ENCODE results near the gene ATP2B1.
A peak's percentile ranks its signal among the peaks of the same experiment; 100 is the strongest.

ATP2B1 gene

GRCh38 chr12:89603678-89604077, 105.0 kb downstream of the ATP2B1 start:
- H3K4me3 ChIP-seq (ENCODE audit: low read length): no peak overlapping the region
- DNase-seq (ENCODE audit: low read depth): no peak
- no peak for TF ChIP-seq CTCF (conservative IDR thresholded peaks at IDR 0.05; ENCODE audit: low read depth, low read length)

GRCh38 chr12:89597770-89598169, 110.9 kb downstream of the ATP2B1 start:
- H3K4me3 ChIP-seq (ENCODE audit: low read length): no peak overlapping the region
- no peak for DNase-seq (ENCODE audit: low read depth)
- TF ChIP-seq CTCF (conservative IDR thresholded peaks at IDR 0.05; ENCODE audit: low read depth, low read length): no peak

- TF ChIP-seq CTCF (conservative IDR thresholded peaks at IDR 0.05; ENCODE audit: low read depth, low read length): no peak
- DNase-seq (ENCODE audit: low read depth): no peak
- H3K4me3 ChIP-seq (ENCODE audit: low read length): no peak overlapping the region
Observed at GRCh38 chr12:89597210-89597609, 111.4 kb downstream of the ATP2B1 start.

- no peak for TF ChIP-seq CTCF (conservative IDR thresholded peaks at IDR 0.05; ENCODE audit: low read depth, low read length)
- DNase-seq (ENCODE audit: low read depth): peak; percentile 32
- H3K4me3 ChIP-seq (ENCODE audit: low read length): no peak overlapping the region
Observed at GRCh38 chr12:89593873-89594272, 114.8 kb downstream of the ATP2B1 start.

- no peak for TF ChIP-seq CTCF (conservative IDR thresholded peaks at IDR 0.05; ENCODE audit: low read depth, low read length)
- no peak for DNase-seq (ENCODE audit: low read depth)
- H3K4me3 ChIP-seq (ENCODE audit: low read length): no peak overlapping the region
Observed at GRCh38 chr12:89593233-89593632, 115.4 kb downstream of the ATP2B1 start.

- no peak for TF ChIP-seq CTCF (conservative IDR thresholded peaks at IDR 0.05; ENCODE audit: low read depth, low read length)
- no peak for DNase-seq (ENCODE audit: low read depth)
- H3K4me3 ChIP-seq (ENCODE audit: low read length): no peak overlapping the region
Observed at GRCh38 chr12:89589753-89590152, 118.9 kb downstream of the ATP2B1 start.

GRCh38 chr12:89578499-89578898, 130.1 kb downstream of the ATP2B1 start:
- no peak for DNase-seq (ENCODE audit: low read depth)
- no peak overlapping the region for H3K4me3 ChIP-seq (ENCODE audit: low read length)
- TF ChIP-seq CTCF (conservative IDR thresholded peaks at IDR 0.05; ENCODE audit: low read depth, low read length): no peak
